Superior temporal gyrus (tissue), 1 donor: ENCODE measurements around the gene NEGR1.

ENCODE experiments used
- DNase-seq: peaks from one replicate; pipeline ENCODE4 v3.0.0-alpha.2; 2016; ENCODE audit errors: extremely low spot score

The NEGR1 gene

DNA sequence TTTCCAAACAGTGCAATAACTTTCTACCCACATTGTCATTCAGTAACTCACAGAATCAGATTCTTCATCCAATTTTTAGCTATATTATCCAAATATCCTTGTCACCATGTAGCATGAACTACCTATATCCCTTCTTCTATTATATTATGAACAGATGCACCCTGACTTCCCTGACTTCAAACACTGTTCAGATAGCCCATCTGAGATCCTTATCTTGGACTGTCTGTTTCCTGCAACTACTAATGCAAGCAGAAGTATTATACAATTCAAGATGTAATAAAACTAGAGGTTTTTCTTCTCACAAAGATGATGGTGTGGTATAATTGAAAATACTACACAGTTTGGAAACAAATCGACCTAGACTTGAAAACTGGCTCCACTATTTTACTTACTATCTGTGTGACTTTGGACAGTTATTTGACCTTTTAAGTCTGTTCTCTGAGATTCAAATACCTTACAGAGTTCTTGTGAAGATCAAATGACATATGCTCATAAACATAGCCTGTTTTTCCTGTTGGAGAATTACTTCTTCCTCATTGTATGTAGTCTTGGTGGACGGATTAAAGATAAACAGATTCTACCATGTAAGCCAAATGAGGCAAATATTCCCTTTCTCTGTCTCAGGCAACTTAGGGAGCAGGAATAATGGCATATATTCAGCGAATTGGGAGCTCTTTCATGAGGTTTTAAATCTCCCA, 793.6 kb downstream of the NEGR1 start:
- no peak for DNase-seq

DNA sequence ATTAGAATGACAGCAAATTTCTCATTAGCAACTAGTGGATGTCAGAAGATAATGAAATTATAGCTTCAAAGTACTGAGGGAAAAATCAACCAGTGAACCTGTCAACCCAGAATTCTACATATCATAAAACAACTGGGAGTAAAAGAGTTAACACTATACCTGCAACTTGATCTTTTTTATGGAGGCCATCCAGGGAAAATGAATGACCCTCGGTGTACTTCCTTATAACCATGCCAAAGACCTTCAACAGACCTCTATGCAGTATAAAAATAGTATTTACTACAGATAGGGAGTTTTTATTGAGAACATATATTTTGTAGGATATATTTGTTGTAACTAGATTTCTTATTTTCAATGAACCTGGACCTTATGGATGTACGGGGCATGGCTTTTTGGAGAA, 809.0 kb downstream of the NEGR1 start:
- DNase-seq, result no peak

DNA sequence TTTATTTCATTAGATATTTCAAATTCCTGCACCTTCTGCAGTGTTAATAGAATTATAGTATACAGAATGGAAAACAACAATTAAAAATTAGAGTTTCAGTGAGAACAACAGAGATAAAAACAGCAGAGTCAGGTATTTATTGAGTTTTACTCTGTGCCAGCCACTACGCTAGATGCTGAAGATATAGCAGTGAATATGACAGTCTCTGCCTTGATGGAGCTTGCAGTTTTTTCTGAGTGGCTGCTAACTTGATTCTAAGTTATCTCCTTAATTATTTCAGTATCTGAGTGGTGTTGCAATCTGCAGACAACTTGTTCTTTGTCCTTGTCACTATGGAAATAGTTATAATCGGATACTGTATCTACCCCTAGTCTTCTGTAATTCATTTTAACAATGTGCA, 817.2 kb downstream of the NEGR1 start:
- DNase-seq, result no peak

DNA sequence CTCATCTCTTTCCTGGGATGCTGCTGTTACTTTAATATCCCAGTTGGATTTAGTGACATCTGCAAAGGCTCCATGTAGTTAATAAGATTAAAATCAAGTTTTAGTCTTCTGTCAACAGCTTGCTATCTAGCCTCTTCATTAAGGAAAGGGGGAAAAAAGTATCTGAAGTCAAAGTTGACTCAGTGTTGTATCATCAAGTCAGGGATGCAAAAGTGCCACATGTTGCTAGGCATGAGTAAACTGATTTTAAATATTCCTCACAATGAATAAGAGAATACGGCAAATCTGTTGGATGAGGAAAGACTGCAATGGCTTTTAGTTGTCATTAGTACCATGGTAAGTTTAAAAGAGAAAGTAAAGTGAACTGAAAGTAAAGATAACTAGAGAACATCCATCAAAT, 818.3 kb downstream of the NEGR1 start:
- no peak for DNase-seq

DNA sequence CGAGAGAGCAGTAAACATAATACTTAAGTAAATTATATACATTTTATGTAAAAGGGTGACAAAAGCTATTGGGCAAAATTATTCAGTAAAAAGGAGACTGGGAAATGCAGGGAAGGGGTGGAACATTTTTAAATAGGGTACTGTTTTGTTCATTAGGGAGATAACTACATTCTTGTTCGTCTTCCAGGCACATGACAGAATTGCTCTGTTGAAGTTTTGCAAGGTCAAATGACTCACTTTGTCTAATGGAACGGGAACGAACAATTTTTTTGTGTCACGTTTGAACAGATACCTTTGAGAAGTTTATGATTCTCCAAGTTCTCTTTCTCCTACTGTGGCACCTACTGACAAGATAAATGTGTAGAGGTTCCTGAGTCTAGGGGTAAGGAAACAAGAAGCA, 819.2 kb downstream of the NEGR1 start:
- DNase-seq, result no peak

DNA sequence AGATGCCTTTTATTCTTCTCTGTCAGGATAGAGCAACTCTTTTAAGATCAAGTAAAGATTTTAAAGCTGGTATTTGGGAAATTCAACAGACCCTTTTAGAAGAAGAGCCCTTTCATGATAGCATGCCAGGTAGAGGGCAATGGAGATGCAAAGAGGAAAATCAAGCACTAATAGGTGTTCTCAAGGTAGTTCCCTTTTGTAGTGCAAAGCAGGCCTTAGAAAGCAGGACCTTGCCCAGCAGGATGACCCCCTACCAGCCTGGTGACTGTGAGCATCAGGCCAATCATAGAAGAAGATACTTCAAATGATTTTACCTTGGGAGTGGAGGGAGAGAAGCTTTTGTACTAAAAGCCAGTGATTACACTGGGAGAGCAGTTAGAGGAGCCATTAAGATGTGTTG, 820.1 kb downstream of the NEGR1 start:
- DNase-seq, result no peak

DNA sequence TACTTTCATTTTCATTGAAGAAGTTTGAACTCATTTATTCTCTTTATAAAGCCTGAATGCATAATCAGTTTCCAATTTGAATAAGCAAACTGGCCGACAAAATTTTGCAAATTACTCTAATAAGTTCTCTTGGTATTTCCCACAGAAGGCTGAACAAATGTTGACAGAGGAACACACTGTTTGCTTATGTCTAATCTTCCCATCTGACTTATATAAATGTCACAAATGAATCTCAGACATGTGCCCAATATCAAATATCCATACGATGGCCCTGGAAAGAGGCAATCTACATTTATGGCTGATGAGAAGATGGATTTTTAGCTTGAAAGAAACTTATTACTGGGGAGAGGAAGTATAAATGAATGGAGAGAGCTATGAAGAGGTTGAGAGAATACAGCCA, 820.9 kb downstream of the NEGR1 start:
- DNase-seq, result no peak

DNA sequence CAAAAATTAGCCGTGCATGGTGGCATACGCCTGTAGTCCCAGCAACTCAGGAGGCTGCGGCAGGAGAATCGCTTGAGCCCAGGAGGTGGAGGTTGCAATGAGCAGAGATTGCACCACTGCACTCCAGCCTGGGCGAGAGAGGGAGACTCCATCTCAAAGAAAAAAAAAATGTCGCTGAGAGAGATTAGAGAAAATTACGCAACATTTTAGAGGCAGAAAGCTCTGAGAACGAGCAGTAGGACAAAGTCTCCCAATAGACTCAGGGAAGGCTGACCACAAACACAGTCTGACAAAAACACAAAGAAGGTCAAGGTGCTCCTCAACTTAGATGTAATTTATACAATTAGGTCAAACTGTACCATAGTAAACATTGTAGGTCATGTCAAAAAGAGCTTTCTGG, 833.9 kb downstream of the NEGR1 start:
- DNase-seq, result no peak

DNA sequence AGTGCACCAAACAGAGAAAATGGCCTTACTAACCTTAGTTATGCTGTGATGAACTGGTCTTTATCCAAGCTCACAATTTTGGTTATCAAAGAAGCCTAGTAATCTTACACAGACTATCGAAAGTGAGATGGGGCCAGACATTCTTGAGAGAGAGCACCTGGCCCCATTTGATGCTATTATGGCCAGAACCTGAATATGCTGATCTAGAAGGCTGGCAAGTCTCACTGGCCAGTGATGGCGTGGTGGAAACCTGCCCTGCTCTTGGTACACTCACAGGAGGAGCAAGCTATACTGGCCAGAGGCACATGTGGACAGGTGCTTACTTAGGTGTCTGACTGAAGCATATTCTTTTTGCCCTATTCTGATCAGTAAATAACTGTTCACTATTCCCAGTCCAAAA, 843.7 kb downstream of the NEGR1 start:
- DNase-seq, result no peak

DNA sequence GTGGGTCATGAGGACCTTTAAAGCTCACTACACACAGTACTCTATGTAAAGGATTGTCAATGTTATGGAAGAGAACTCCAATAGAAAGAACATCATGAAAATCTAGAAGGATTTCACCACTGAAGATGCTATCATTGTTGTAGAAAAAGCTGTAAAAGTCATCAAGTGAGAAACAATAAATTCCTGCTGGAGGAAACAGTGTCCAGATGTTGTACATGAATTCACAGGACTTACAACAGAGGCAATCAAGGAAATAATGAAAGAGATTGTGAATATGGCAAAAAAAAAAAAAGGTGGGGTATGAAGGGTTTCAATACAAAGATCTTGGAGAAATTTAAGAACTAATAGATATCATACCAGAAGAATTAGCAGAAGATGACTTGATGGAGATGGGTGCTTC, 846.4 kb downstream of the NEGR1 start:
- no peak for DNase-seq

DNA sequence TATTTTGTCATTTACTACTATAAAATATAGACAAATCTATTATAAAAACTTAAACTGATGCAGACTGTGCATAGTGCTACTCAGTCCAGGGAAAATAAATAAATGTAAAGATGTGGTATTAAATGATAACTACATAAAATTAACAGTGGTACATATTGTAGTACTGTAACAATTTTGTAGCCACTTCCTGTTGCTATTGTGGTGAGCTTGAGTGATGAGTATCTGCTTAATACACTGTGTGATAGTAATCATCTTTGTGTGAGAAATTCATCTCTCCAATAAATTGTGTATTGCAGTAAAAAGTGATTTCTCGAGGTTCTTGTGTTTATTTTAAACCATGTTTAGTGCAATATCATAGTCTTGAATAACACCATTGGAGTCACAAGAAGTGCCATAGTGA, 848.1 kb downstream of the NEGR1 start:
- no peak for DNase-seq

DNA sequence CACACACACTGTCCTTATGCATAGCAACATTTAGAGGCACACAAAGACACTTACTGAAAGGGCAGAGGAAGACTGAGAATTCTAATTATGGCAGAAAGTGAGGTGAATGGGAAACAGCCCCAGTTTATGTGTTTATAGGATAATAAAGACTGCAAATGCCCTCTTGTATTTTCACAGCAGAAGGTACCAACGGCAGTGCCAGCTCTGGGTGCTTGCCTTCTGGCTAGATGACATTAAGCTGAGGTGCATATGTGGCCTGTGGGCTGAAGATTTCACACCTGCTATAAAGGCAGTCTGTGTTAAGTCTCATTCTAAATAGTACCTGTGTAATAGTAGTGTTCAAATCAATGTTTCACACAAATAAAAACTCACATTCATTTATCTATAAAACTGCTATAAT, 854.3 kb downstream of the NEGR1 start:
- no peak for DNase-seq

DNA sequence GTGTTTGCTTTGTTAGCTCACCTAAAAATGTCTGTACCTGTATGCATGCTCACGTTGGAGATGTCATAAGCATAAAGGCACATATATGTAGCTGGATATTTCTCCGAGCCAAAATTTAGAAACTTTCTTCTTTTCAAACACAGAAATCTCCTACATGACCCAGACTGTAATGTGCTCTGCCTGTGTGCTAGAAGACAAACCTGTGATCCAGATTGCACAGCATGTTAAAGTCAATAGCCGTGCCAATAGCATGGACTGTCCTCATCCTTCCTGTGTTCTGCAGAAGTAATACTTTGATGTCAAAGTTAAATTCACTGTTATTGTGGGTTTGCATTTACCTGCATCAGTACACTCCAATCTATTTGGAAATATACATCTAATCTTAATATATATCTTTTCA, 855.3 kb downstream of the NEGR1 start:
- DNase-seq, result no peak

DNA sequence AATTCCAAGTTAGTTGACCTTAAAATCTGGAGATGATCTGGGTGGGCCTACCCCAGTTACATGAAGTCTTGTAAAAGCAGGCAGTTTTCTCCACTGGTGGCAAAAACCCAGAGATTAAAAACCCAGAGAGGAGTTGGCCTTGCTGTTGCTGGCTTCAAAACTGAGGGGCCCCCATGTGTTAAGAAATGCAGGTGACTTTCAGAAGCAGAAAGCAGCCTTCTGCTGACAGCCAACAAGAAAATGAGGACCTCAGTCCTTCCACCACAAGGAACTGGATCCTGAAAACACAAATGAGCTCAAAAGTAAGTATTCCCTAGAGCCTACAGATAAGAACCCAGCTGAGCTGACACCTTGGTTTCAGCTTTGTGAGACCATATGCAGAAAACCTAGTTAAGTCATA, 857.8 kb downstream of the NEGR1 start:
- no peak for DNase-seq

DNA sequence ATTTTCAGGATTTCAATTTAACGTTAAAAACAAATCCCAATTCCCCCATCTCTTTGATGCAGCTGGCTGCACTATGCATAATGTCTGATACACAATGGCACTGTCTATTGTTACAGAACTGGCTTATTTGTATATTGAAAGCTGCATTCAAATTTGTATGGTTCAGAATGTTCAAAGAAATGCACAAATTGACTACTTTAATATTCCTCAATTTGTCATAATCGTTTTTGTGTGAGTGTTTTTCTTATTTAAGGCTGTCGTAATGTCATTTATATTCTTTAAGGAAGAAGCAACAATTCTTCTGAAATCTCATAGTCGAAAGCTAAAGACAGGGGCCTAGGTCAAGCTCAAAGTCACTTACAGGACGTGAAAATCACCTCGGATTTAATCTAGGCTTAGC, 860.1 kb downstream of the NEGR1 start:
- DNase-seq, result peak; percentile 70

DNA sequence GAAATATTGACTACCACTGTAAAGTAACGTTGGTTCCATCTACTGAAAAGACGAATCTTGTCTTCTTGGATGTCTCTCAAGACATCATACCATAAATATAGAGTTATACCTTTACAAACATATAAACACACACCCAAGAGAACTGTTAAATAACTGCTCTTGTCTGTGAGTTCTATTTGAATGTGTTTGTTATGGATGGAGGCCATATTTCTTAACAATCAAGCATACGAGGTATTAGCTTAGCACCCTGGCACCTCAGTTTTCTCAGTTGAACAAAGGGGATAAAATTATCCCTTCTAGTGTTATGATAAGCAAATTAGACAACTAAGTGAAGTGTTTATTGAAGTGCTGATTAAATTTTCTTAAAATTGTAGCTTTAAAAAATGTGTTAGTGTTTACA, 864.9 kb downstream of the NEGR1 start:
- no peak for DNase-seq

DNA sequence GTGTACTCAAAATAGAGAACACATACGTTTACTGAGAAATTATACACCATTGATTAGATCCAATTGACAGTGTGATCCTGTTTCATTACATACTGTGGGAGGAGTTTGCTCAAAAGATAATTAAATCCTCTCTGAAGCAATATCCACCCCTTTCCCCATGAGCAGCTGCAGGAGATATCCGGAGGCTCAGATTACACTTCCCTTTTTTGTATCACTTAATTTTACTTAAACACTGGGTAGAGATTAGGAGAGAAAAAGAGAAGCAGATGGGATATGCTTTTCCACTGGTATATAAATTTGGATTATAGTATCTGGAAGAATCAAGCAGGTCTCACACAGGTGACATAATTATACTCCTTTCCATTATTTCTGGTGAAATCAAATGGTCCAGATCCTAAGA, 868.2 kb downstream of the NEGR1 start:
- DNase-seq, result no peak

DNA sequence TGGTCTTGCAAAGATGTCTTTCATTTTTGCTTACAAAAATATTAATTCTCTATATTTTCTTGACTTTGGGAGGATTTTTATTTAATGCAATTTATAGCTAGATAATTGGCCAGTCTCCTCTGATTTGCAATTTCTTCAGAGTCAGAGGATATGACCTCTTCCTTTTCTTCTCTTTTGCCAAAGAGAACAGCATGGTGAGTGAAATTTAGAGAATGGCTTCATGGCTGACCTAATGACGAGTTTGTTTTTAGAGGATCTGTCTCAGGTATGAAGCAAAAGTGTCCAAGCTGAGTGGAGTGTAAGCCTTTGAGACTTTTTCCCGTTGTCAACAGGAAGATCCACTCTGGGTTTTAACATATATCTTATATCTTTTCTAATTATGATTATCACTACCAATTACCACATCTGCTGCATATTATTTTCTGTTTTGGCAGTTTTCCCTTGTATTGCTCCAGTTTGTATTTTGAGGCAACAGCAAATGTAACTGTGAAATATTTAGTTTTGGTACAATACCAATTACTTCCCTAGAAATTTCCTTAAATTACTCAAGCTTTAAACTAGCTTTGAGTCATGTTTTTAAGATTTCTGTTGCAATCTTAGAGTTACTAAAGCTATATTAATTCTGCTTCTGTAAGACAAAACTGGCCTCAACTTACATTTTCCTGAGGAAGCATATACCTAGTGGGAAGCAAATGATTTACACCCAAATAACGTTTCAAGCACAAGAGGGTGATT, 868.7 kb downstream of the NEGR1 start:
- DNase-seq, result no peak

DNA sequence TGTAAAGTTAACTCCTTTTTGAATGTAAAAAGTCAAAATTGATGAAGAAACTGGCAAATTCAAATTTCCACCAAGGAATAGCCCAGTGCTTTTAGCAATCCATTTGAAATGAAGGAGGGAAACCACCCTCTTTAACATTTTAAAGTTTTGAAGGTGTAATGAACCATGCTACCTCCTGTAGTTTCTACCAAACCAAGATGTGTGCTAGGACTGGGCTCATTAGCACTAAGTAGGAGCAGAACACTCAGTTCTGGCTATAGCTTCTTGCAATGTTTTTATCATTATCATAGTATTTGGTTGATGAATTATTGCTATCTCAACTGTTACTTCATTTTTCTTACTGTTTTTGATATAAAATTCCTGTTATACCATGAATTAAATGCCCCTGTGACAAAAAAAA, 882.3 kb downstream of the NEGR1 start:
- no peak for DNase-seq

DNA sequence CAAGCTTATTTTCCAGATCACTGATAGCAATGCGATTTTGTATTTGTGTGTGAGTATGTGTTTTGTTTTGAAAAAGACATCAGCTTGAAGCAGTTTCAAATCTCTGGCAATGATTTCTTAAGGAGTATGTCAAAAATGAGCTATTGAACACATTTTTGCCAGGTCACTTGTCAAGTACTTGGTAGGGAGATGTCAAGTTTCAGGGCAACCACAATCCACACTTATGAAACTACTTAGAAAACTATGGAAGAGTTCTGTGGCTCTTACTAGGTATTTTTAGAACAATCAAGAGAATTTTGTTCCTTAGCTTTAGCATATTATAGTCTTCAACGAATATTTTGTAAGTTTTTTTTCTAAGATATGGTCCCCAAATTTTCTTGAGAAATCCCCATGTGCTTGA, 882.7 kb downstream of the NEGR1 start:
- no peak for DNase-seq

DNA sequence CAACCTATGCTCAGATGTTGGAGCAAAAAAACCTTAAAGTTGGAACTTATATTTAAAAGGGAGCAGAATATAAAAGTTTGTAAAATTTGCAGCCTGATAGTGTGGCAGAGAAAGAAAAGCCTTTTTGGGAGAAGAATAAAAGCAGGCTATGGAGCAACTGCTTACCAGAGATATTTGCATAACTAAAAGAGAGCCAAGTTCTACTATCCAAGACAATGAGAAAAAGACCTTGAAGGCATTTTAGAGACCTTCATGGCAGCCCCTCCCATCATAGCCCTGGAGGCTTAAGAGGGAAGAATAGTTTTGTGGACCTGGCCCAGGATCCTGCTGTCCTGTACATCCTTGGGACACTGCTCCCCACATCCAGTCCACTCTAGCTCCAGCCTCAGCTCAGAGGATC, 889.0 kb downstream of the NEGR1 start:
- no peak for DNase-seq

DNA sequence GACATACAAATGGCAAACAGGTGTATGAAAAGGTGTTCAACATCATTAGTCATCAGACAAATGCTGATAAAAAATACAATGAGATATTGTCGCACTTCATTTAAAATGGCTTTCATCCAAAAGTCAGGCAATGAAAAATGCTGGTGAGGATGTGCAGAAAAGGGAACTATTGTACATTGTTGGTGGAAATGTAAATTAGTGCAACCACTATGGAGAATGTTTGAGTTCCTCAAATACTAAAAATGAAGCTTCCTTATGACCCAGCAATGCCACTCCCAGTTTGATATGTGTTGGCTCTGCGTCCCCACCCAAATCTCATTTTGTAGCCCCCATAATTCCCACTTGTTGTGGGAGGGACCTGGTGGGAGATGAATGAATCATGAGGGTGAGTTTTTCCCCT, 891.8 kb downstream of the NEGR1 start:
- no peak for DNase-seq

DNA sequence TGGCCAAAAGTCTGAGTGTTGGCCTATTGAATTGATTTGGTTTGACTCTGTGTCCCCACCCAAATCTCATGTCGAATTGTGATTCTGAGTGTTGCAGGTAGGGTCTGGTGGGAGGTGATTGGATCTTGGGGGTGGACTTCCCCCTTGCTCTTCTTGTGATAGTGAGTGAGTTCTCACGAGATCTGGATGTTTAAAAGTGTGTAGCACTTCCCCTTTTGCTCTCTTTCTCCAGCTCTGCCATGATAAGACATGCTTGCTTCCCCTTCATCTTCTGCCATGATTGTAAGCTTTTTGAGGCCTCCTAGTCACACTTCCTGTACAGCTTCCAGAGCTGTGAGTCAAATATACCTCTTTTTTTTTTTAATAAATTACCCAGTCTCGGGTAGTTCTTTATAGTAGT, 904.5 kb downstream of the NEGR1 start:
- DNase-seq, result no peak

DNA sequence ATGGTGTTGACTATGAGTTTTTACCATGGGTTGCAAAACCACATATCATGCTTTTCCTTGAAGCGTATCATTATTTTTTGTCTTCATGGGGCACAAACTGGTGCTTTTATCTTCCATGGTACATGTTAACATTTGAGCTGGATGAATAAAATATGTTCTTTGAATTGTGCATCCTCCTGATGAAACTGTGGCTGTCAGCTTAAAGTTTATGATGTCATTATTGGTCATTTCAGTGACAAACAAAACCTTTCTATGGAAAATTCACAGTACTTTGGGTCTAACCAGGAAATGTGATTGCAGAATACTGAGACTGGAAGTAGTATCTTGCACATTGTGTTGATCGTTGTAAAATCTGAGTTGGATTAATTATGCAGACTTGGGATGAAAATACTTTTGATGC, 909.8 kb downstream of the NEGR1 start:
- DNase-seq, result no peak
